GM21723 (cell line): ENCODE data around the gene PCDHA8.
"Not testable (repeated sequence)": the region's sequence is repeated elsewhere in the genome, so short reads cannot be mapped to it uniquely, and the experiment has no call there.

Experiments used
- ATAC-seq: cut with Tn5 transposase; IDR thresholded peaks from one replicate; pipeline ENCODE4 v1.9.1; 2021; ENCODE audit warnings: mild to moderate bottlenecking, moderate library complexity; ENCODE audit not compliant: unreplicated experiment

PCDHA8 gene

GRCh38 chr5:140827704-140828361 is 13.2 kb upstream of the PCDHA8 start, which contains the start of gene PCDHA6:
TSS of gene PCDHA6 (plus strand) at chr5:140827960. CDS start at chr5:140828092, 132 bp downstream.
- no peak for ATAC-seq

GRCh38 chr5:140828362-140828737 is 12.6 kb upstream of the PCDHA8 start:
- no peak for ATAC-seq

- not testable (repeated sequence) for ATAC-seq
Measured at GRCh38 chr5:140829511-140830501, 11.2 kb upstream of the PCDHA8 start.

GRCh38 chr5:140833993-140834392 is 7.0 kb upstream of the PCDHA8 start, which contains the start of gene PCDHA7:
TSS of gene PCDHA7 (plus strand) at chr5:140834269. CDS start at chr5:140834384, 115 bp downstream.
- ATAC-seq = no peak

GRCh38 chr5:140834439-140835008 is 6.5 kb upstream of the PCDHA8 start:
- ATAC-seq = not testable (repeated sequence)

GRCh38 chr5:140835622-140836510 is 5.1 kb upstream of the PCDHA8 start:
- no peak for ATAC-seq

GRCh38 chr5:140842798-140843733 is 2.1 kb downstream of the PCDHA8 start:
- no peak for ATAC-seq

GRCh38 chr5:140848139-140849102 is 7.4 kb downstream of the PCDHA8 start, which contains the start of gene PCDHA9:
TSS of gene PCDHA9 (plus strand) at chr5:140848382. CDS start at chr5:140848496, 114 bp downstream.
- ATAC-seq = not testable (repeated sequence)

GRCh38 chr5:140849831-140850634 is 9.0 kb downstream of the PCDHA8 start:
- not testable (repeated sequence) for ATAC-seq

- no peak for ATAC-seq
Measured at GRCh38 chr5:140855772-140856674, 15.0 kb downstream of the PCDHA8 start, which contains the start of gene PCDHA10. TSS of gene PCDHA10 (plus strand) at chr5:140855897. CDS start at chr5:140856049, 152 bp downstream.

- ATAC-seq = no peak
Measured at GRCh38 chr5:140857177-140857986, 16.4 kb downstream of the PCDHA8 start.

GRCh38 chr5:140857987-140858240 is 16.9 kb downstream of the PCDHA8 start:
- no peak for ATAC-seq

GRCh38 chr5:140862441-140863295 is 21.7 kb downstream of the PCDHA8 start:
- ATAC-seq = no peak

GRCh38 chr5:140868721-140869554 is 28.0 kb downstream of the PCDHA8 start, which contains the start of gene PCDHA11:
TSS of gene PCDHA11 (plus strand) at chr5:140868957. CDS start at chr5:140869104, 147 bp downstream.
- ATAC-seq = no peak
